SK-N-MC (cell line): ENCODE measurements around the gene KLHL20.

Experiments used
- EZH2 ChIP-seq: fragments of 200-600 bp; sonication (generic); IDR thresholded peaks from one replicate; pipeline ENCODE4 v1.6.1; 2017; ENCODE audit warnings: antibody characterized with exemption
- FOXP2 ChIP-seq: optimal IDR thresholded peaks from 2 replicates; pipeline ENCODE3; 2011; ENCODE audit warnings: mild to moderate bottlenecking, moderate library complexity; ENCODE audit not compliant: insufficient read depth; ENCODE audit errors: extremely low read length, control extremely low read depth
- POLR2AphosphoS5 ChIP-seq: IDR thresholded peaks from 2 replicates; pipeline ENCODE4 v1.6.1; 2012; ENCODE audit warnings: mild to moderate bottlenecking, low read depth, low read length, borderline replicate concordance

GRCh38 chr1:173789841-173790240 is 75.1 kb downstream of the KLHL20 start:
- no peak for TF ChIP-seq POLR2AphosphoS5
- no peak for TF ChIP-seq EZH2
- no peak for TF ChIP-seq FOXP2
